ENCODE results near the gene PDE4D. TPM values are rescaled to one million over a fixed set of nuclear protein-coding genes. Genes with fewer than 3 reads are reported as not detected.

PDE4D gene
- total RNA-seq, 1 donor from 2014 or later, result 34.5 TPM

DNA sequence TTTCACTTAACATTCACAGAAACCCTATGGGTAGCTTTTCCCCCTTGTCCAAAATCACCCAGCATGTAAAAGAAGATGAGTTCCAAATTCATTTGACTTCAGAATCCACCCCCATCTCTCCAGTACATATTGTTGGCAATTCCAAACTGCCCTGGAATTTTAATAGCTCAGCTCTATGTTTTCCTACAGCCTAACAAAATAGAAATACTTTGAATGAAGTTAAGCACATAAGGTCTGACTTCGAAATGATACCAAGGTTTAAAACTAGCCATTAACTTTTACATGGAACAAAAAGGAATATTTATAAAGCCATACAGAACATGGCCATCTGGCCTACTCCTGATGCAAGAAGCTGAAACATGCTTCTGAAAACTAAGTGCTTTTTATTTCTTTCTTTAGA, 634.3 kb downstream of the PDE4D start:
- H3K27me3 ChIP-seq (ENCODE audit: low read depth), result no peaks in the 10 kb centered on the region
- no peak overlapping the region for H3K27ac ChIP-seq (replicated peaks)
- H3K36me3 ChIP-seq, result no peaks in the 10 kb centered on the region
- intact Hi-C loops (cut with micrococcal nuclease), result no loop called here
- TF ChIP-seq, protein P1, sequence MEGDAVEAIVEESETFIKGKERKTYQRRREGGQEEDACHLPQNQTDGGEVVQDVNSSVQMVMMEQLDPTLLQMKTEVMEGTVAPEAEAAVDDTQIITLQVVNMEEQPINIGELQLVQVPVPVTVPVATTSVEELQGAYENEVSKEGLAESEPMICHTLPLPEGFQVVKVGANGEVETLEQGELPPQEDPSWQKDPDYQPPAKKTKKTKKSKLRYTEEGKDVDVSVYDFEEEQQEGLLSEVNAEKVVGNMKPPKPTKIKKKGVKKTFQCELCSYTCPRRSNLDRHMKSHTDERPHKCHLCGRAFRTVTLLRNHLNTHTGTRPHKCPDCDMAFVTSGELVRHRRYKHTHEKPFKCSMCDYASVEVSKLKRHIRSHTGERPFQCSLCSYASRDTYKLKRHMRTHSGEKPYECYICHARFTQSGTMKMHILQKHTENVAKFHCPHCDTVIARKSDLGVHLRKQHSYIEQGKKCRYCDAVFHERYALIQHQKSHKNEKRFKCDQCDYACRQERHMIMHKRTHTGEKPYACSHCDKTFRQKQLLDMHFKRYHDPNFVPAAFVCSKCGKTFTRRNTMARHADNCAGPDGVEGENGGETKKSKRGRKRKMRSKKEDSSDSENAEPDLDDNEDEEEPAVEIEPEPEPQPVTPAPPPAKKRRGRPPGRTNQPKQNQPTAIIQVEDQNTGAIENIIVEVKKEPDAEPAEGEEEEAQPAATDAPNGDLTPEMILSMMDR (IDR thresholded peaks at IDR 0.05; ENCODE audit: borderline replicate concordance), result no peak
- no peak overlapping the region for H3K4me3 ChIP-seq
- H3K9me3 ChIP-seq (replicated peaks), result no peaks in the 10 kb centered on the region
- no peak for DNase-seq
- peaks cover 72% of the 10 kb centered on the region for H3K4me1 ChIP-seq

DNA sequence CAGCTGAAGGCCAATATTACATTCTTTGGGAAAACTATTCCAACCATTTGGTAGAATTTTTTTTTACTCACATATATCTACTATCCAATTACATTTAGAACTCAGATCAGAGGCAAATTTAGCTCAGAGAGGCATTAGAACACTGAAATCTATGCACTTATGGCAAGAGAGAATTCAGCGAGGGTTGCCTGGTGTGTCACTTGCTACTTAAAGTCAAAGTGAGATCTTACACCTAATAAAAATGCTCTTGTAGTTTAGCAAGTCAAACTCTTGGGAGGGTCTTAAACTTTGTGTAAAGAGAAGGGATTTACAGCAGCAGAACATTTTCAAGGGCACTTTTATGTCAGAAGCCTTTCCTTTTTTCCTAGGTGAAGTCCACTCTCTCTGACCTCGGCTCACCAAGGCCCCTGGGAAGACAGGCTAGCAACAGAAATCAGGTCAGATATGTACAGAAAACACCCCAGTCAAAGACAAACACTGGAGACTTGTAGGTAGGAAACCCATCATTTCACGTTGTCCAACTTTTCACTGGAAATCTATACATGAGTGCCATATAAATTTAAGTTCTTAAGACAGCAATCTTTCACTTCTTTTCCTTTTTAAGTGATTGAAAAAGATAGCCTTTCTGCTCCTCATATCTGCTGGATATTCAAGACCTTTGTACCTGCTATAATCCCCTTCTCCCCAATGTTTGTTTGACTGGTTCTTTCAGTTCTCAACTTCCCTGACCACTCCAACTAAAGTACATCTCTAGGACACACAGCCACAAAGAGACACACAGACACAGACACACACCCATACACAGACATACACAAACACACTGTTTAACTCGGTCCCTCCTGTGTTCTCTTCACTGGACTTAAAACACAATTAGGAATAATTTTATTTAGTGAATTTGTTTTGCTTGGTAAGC, 635.8 kb downstream of the PDE4D start:
- Histone ChIP-seq H3K4me1 (peaks cover 60% of the 10 kb centered on the region), H3K4me3 (no peak overlapping the region), H3K9me3 (replicated peaks) (no peaks in the 10 kb centered on the region), H3K27me3 (ENCODE audit: low read depth) (no peaks in the 10 kb centered on the region), H3K36me3 (no peaks in the 10 kb centered on the region), H3K27ac (replicated peaks) (no peak overlapping the region)
- intact Hi-C loops (cut with micrococcal nuclease), result no loop called here
- TF ChIP-seq, protein P1 (IDR thresholded peaks at IDR 0.05; ENCODE audit: borderline replicate concordance), result no peak
- DNase-seq, result no peak

DNA sequence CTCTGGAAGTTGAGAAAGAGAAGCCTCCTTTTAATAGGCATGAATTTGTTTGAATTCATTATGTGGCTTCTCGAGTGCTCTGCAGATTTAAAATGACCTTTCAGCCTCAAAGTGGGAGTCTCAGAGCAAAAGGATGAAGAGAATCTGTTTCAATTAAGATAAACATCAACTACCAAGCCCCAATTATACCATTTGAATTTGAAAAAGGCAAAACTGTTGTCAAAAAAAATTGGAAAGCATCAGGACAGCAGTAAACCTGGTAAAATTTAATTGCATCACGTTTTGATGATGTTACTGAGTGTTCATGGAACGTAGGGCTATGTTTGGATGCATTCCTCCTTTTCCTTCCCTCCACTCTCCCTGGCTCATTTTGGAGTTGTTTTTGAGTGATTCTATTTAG, 637.2 kb downstream of the PDE4D start:
- intact Hi-C loops (cut with micrococcal nuclease), result no loop called here

DNA sequence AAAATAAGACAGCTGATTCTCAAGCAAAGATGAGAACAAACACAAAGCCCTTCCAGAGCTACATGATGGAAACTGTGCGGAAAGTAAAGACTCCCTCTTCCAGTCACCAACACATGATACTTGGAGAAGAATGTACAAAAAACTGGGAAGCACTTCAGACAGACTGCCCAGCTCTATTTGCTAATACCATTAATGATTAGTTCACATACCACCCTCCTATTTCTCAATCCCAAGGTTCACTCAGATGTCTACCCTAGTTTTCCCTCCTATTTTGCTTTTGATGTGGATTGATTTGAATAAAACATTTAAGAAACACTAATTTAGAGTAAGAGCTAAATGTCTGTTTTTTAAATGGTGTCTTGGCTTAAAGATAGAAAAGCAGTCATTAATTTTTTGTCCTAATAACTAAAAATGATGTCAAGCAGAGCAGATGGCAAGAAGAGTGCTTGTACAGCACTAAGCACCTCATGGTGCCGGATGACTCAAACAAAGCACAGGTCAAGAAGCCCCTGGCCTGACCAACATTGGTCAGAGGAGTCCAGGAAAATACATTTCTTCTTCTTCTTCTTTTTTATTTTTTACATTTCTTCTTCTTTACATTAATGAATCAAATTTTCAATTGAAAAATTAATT, 639.4 kb downstream of the PDE4D start:
- intact Hi-C loops (cut with micrococcal nuclease), result no loop called here
- peaks cover 39% of the 10 kb centered on the region for H3K4me1 ChIP-seq

More for the DNA sequence above, 637.2 kb downstream of the PDE4D start:
- H3K4me3 ChIP-seq, result no peak overlapping the region
- peaks cover 4% of the 10 kb centered on the region for H3K9me3 ChIP-seq (replicated peaks)
- no peak for DNase-seq
- TF ChIP-seq, protein P1 (IDR thresholded peaks at IDR 0.05; ENCODE audit: borderline replicate concordance), result no peak
- H3K27me3 ChIP-seq (ENCODE audit: low read depth), result no peaks in the 10 kb centered on the region
- peaks cover 49% of the 10 kb centered on the region for H3K4me1 ChIP-seq
- H3K27ac ChIP-seq (replicated peaks), result no peak overlapping the region
- H3K36me3 ChIP-seq, result no peaks in the 10 kb centered on the region

DNA sequence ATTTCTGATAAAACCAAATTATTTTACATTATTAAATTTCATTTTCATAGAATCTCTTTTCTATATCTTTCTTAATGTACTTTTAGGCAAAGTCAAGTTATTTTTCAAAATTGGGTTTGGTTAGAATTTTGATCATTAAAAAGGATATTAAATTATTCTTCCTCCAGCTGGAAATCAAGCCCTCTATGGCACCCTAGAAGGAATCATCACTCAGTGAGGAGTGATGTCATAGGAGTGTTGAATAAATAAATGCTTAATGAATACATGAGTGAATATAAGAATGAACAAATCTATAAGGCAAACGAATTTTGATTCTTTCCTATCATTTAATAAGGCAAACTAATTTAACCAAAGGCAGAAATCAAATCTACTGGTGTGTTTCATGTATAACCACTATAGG, 639.9 kb downstream of the PDE4D start:
- TF ChIP-seq, protein P1 (IDR thresholded peaks at IDR 0.05; ENCODE audit: borderline replicate concordance), result no peak
- Histone ChIP-seq H3K36me3 (no peaks in the 10 kb centered on the region), H3K9me3 (replicated peaks) (peaks cover 11% of the 10 kb centered on the region), H3K4me3 (no peak overlapping the region), H3K27me3 (ENCODE audit: low read depth) (no peaks in the 10 kb centered on the region), H3K27ac (replicated peaks) (no peak overlapping the region), H3K4me1 (peaks cover 37% of the 10 kb centered on the region)
- intact Hi-C loops (cut with micrococcal nuclease), result no loop called here
- no peak for DNase-seq

More for the DNA sequence above, 639.4 kb downstream of the PDE4D start:
- TF ChIP-seq, protein P1 (IDR thresholded peaks at IDR 0.05; ENCODE audit: borderline replicate concordance), result no peak
- Histone ChIP-seq H3K4me3 (no peak overlapping the region), H3K36me3 (no peaks in the 10 kb centered on the region), H3K9me3 (replicated peaks) (peaks cover 11% of the 10 kb centered on the region), H3K27me3 (ENCODE audit: low read depth) (no peaks in the 10 kb centered on the region), H3K27ac (replicated peaks) (no peak overlapping the region)
- no peak for DNase-seq

Data from left ventricle myocardium inferior (tissue), 1 donor.